GM10266 (cell line): ENCODE measurements around the gene PPP6R2.

Experiments
- DNase-seq: peaks from one replicate; pipeline ENCODE4 v3.0.0; 2012; ENCODE audit errors: extremely low spot score
- TF ChIP-seq, protein P1 (sequence below): IDR thresholded peaks from 2 replicates; pipeline ENCODE4 v1.5.1; 2012; ENCODE audit warnings: mild to moderate bottlenecking, low read depth; ENCODE audit not compliant: control insufficient read depth, insufficient read depth; ENCODE audit errors: missing control alignments

The PPP6R2 gene

DNA sequence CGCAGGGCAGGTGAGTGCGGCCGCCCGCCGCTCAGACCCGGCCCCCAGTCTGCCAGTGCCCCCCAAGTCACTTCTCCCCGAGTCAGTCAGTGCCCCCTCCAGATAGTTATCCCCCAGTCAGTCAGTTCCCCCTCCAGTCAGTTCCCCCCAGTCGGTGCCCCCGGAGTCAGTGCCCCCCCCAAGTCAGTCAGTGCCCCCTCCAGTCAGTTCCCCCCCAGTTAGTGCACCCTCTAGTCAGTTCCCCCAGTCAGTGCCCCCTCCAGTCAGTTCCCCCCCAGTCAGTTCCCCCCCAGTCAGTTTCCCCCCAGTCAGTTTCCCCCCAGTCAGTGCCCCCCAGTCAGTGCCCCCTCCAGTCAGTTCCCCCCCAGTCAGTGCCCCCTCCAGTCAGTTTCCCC is 411 bp downstream of the PPP6R2 start:
- peak; percentile 50 for DNase-seq
- TF ChIP-seq, protein P1, sequence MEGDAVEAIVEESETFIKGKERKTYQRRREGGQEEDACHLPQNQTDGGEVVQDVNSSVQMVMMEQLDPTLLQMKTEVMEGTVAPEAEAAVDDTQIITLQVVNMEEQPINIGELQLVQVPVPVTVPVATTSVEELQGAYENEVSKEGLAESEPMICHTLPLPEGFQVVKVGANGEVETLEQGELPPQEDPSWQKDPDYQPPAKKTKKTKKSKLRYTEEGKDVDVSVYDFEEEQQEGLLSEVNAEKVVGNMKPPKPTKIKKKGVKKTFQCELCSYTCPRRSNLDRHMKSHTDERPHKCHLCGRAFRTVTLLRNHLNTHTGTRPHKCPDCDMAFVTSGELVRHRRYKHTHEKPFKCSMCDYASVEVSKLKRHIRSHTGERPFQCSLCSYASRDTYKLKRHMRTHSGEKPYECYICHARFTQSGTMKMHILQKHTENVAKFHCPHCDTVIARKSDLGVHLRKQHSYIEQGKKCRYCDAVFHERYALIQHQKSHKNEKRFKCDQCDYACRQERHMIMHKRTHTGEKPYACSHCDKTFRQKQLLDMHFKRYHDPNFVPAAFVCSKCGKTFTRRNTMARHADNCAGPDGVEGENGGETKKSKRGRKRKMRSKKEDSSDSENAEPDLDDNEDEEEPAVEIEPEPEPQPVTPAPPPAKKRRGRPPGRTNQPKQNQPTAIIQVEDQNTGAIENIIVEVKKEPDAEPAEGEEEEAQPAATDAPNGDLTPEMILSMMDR = no peak

DNA sequence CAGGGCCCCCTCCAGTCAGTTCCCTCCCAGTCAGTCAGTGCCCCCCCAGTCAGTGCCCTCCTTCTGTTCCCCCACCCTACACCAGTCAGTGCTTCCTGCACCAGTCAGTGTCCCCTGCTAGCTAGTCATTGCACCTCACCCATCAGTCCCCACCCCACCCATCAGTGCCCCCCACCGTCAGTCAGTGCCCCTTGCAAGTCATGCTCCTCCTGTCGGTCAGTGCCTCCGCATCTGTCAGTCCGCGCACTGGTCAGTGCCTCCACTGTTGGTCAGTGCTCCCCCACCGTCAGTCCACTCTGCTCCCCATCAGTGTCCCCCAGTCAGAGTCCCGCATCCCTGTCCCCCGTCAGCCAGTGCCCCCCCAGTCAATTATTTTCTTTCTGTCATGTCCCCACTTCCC is 3.3 kb downstream of the PPP6R2 start:
- no peak for DNase-seq
- TF ChIP-seq, protein P1 = no peak

DNA sequence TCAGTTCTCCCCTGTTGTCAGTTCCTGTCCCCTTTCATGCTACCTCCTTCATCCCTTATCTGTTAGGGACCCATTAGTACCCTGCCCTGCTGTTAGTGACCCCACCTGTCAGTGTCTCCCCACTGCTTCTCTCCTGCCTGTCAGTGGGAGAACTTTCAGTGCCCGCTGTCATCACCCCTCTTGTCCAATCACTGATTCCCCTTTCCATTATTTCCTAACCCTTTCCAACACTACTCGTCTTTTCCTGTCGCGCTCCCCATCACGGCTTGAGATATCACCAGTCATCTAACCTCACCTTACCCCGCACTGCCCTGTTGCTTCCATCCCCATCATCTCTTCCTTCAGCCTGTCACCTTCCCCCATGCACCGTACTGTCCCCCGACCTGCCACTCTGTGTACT is 4.0 kb downstream of the PPP6R2 start:
- TF ChIP-seq, protein P1 = no peak
- no peak for DNase-seq

DNA sequence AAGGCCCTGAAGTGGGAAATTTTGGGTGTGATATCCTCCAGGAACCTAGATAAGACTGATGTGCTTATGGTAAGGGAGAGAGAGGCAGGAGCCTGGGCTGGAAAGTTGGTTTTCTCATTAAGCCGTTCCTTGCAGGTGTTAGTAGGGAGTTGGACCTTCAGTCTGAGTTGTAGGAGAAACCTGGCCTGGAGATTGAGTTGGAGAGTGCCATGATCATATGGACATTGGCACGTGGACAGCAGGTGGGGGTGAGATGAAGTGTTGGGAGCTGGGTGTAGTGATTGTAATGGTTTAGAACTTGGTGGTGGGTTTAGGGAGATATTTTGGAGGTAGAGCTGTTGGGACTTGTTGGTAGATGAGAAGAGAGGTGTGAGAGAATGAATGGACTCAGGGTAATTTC is 4.9 kb downstream of the PPP6R2 start:
- TF ChIP-seq, protein P1 = no peak
- no peak for DNase-seq

DNA sequence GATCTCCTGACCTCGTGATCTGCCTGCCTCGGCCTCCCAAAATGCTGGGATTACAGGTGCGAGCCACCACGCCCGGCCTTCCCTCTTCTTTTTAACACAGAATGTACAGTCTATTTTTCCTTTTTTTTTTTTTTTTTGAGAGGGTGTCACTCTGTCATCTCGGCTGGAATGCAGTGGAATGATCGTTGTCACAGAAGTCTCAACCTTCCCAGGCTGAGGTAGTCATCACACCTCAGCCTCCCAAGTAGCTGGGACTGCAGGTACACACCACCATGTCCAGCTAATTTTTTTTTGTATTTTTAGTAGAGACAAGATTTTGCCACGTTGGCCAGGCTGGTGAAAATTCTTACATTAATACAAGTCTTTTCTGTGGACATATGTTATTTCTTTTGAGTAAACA is 13.1 kb downstream of the PPP6R2 start:
- DNase-seq = no peak
- TF ChIP-seq, protein P1 = no peak

DNA sequence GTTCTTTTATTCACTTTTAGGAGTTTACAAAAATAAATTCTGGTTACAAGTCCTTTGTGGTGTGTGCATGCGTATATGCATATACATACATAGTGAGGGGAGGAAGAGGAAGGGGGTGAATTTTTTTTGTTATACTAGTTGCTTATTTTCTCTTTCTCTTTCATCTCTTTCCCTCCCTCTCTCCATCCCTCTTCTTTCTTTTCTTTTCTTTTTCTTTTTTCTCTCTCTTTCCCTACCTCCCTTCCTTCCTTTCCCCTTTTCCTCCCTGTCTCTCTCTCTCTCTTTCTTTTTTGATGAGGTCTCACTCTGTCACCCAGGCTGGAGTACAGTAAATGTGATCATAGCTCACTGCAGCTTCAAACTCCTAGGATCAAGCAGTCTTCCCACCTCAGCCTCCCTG is 14.1 kb downstream of the PPP6R2 start:
- TF ChIP-seq, protein P1 = no peak
- DNase-seq = no peak

DNA sequence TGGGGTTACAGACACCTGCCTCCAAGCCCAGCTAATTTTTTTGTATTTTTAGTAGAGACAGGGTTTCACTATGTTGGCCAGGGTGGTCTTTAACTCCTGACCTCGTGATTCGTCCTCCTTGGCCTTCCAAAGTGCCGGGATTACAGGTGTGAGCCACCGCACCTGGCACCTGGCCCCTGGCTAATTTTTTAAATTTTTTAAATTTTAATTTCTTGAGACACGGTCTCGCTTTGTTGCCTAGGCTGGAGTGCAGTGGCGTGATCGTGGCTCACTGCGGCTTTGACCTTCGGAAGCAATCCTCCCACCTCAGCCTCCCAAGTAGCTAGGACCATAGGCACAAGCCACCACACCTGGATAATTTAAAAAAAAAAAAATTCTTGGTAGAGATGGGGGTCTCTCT is 14.6 kb downstream of the PPP6R2 start:
- TF ChIP-seq, protein P1 = no peak
- DNase-seq = no peak
